Heart left ventricle (tissue), 16 donors: Measurements from ENCODE around the gene LOXL3. TPM values are rescaled to one million over a fixed set of nuclear protein-coding genes. Genes with fewer than 3 reads are reported as not detected.
A peak's percentile ranks its signal among the peaks of the same experiment; 100 is the strongest.

ENCODE experiments used
- ATAC-seq, 4 donors: fragments of 200-7000 bp; cut with Tn5 transposase; one replicate each; pipeline ENCODE4 v1.9.1; 2020 to 2022; ENCODE audit warnings: moderate library complexity in 4 of 4, mild to moderate bottlenecking in 3 of 4, moderate number of reproducible peaks in 1 of 4
- DNase-seq, 5 donors: peaks; one replicate each; pipeline ENCODE4 v3.0.0-alpha.2; 2020
- H3K27ac ChIP-seq, 12 donors: fragments of 200-600 bp; sonication (generic) in 4 of 12; one replicate each; pipeline versions ENCODE4 v1.5.0 to v1.8.0; 2016 to 2022; ENCODE audit warnings: mild to moderate bottlenecking in 2 of 12
- H3K27me3 ChIP-seq, 9 donors: fragments of 200-600 bp; sonication (generic) in 2 of 9; one replicate each; pipeline versions ENCODE4 v1.5.1 to v1.8.0; 2016 to 2022; ENCODE audit warnings: mild to moderate bottlenecking in 3 of 9
- H3K36me3 ChIP-seq, 9 donors: fragments of 200-600 bp; sonication (generic) in 2 of 9; one replicate each; pipeline versions ENCODE4 v1.5.0 to v1.8.0; 2018 to 2022; ENCODE audit warnings: mild to moderate bottlenecking in 2 of 9
- H3K4me1 ChIP-seq, 12 donors: fragments of 200-600 bp; sonication (generic) in 4 of 12; one replicate each; pipeline versions ENCODE4 v1.5.0 to v1.8.0; 2016 to 2022; ENCODE audit warnings: mild to moderate bottlenecking in 3 of 12
- H3K4me3 ChIP-seq, 12 donors: fragments of 200-600 bp; sonication (generic) in 4 of 12; one replicate each; pipeline versions ENCODE4 v1.5.0 to v1.8.0; 2017 to 2022; ENCODE audit warnings: mild to moderate bottlenecking in 9 of 12, moderate library complexity in 4 of 12
- H3K9me3 ChIP-seq, 12 donors: fragments of 200-600 bp; sonication (generic) in 4 of 12; one replicate each; pipeline versions ENCODE4 v1.5.0 to v1.8.0; 2016 to 2022; ENCODE audit warnings: mild to moderate bottlenecking in 1 of 12
- CTCF ChIP-seq, 12 donors: fragments of 200-600 bp; sonication (generic) in 4 of 12; IDR thresholded peaks; one replicate each; pipeline versions ENCODE4 v1.5.0 to v1.8.0; 2018 to 2022; ENCODE audit warnings: antibody characterized with exemption in 12 of 12, mild to moderate bottlenecking in 5 of 12
- POLR2A ChIP-seq, 2 donors: fragments of 450-650 bp; IDR thresholded peaks; one replicate each; pipeline ENCODE4 v1.6.1; 2017; ENCODE audit warnings: antibody characterized with exemption in 2 of 2, mild to moderate bottlenecking in 2 of 2, moderate library complexity in 2 of 2
- WGBS, 4 donors: extraction: QIAGEN DNeasy Blood & Tissue Kit in 2 of 4; methylation state at CpG; one replicate each; pipeline versions ENCODE4 v1.1.5 to v1.1.7; 2013 to 2018; 5-methylcytosine and 5-hydroxymethylcytosine counted together
- intact Hi-C, 10 donors: fragments of 100-400 bp; cut with DNase I; formaldehyde crosslinking; loops; one replicate each; pipeline versions ENCODE4 v1.11.1 to v1.14.2; 2022
- polyA plus RNA-seq, 2 donors: library from polyadenylated mRNA; stranded (reverse); fragments of 200-250 nt; gene quantifications; one replicate each; pipeline ENCODE4 v1.2.3, GENCODE V29; 2013
- total RNA-seq, 9 donors: library from RNA; depleted of rRNA in 2 of 9; stranded (reverse); fragments of >200 nt in 2 of 9; fragmentation: NEBNext Ultra II Directional in 3 of 9; extraction: Animal tissue kit (Norgen Biotek cat#: 25700) in 3 of 9; gene quantifications; one replicate each; pipeline versions ENCODE4 v1.1.0 to v1.2.4, GENCODE V29; 2016 to 2023
- donor health status: ischemic (EF 13 %, LVEDD 7.1; RV severe dilation, severe dysfunction).
- donor health status: healthy with polysubstance abuse.
- donor health status: DM: no; HTN: yes; CAD: no.
- donor health status: DM: no; HTN: no; CAD: no.
- donor health status: ischemic (EF 25% LVEDD 6.9; RV normal size, moderate dysfunction).
- donor health status: ischemic (EF 25% LVEDD 5.7; RV mildly dilated, moderate dysfunction).
- donor health status: healthy.
- donor health status: DM: yes; HTN: yes; CAD: no.
- donor health status: ischemic (EF 35%, LVEDD 5.7; RV mildly dilated, moderate dysfunction).
- donor health status: nonischemic (EF 11% LVEDD 7.7; RV severe dilation, severe dysfunction).
- donor health status: DM: yes; HTN: yes; CAD: no.
- donor health status: PGD.
- donor health status: ischemic (EF 29% LVEDD 5.4; RV normal size, mild dysfunction).
- donor health status: nonischemic (EF 23%, LVEDD 6.1; RV moderate dilation, normal function).

The LOXL3 gene
- total and polyA plus RNA-seq, 11 donors = 1.5 to 8.7 (median 3.0) TPM

GRCh38 chr2:74530239-74531187 lies 23.2 kb downstream of the LOXL3 start:
- WGBS, 4 donors = 2 to 4% (median 3%) methylated on average over 23 to 54 of the region's 54 CpGs
- intact Hi-C loops = loop anchor here in 7 of 10 donors (2.0 to 10.0 kb wide), 6 partner anchors 16 to 57 kb away; partner anchors contain the start of genes CCDC142 (in 2 of the 7) and TTC31 (in 2 of the 7)
- H3K4me1 ChIP-seq = peaks cover 5 to 36% (median 26%) of the 10 kb centered on the region in 12 donors
- H3K27me3 ChIP-seq = no peaks in the 10 kb centered on the region
- peak overlapping the region; percentile 66 to 99 (median 84) for H3K4me3 ChIP-seq
- no peaks in the 10 kb centered on the region for H3K9me3 ChIP-seq
- ATAC-seq (peak in 3 of 4 donors; percentile 4 to 35 (median 14)), DNase-seq (peak in 4 of 5 donors; percentile 36 to 74 (median 54))
- peaks cover 0 to 63% (median 51%) of the 10 kb centered on the region in 9 donors for H3K36me3 ChIP-seq
- TF ChIP-seq CTCF (IDR thresholded peaks at IDR 0.05) (no peak), POLR2A (IDR thresholded peaks at IDR 0.05) (no peak)
- peak overlapping the region; percentile 11 to 95 (median 90) for H3K27ac ChIP-seq

GRCh38 chr2:74529357-74530238 lies 24.1 kb downstream of the LOXL3 start, which contains the start of the genes AUP1 and HTRA2:
Gene AUP1 (minus strand): TSS chr2:74529706. CDS start chr2:74529629, 77 bp downstream.
Gene HTRA2 (plus strand): TSS chr2:74529933. CDS start chr2:74530007, 74 bp downstream.
- H3K27ac ChIP-seq = peak within 1 kb of the TSS; percentile 78 to 95 (median 90)
- no peaks in the 10 kb centered on the region for H3K27me3 ChIP-seq
- H3K4me3 ChIP-seq = peak within 1 kb of the TSS; percentile 66 to 99 (median 84)
- DNase-seq (peak; percentile 99), ATAC-seq (peak; percentile 96 to 98 (median 96))
- intact Hi-C loops = loop anchor here in 8 of 10 donors (1.0 to 10.0 kb wide), 12 partner anchors 17 to 58 kb away; partner anchors contain the start of genes TTC31 (in 5 of the 8), CCDC142 (in 2 of the 8), PCGF1 (in 2 of the 8) and DOK1 (in 1 of the 8)
- peaks cover 0 to 61% (median 51%) of the 10 kb centered on the region in 9 donors for H3K36me3 ChIP-seq
- no peak for TF ChIP-seq CTCF (IDR thresholded peaks at IDR 0.05)
- TF ChIP-seq POLR2A (IDR thresholded peaks at IDR 0.05) = peak in 1 of 2 donors; percentile 78
- 0 to 1% (median 0%) methylated on average over 57 to 87 of the region's 87 CpGs for WGBS, 4 donors
- peaks cover 5 to 36% (median 26%) of the 10 kb centered on the region in 12 donors for H3K4me1 ChIP-seq
- H3K9me3 ChIP-seq = no peaks in the 10 kb centered on the region

GRCh38 chr2:74528600-74529356 lies 25.0 kb downstream of the LOXL3 start:
- Histone ChIP-seq H3K27me3 (no peaks in the 10 kb centered on the region), H3K4me1 (peaks cover 5 to 36% (median 26%) of the 10 kb centered on the region in 12 donors), H3K27ac (peak overlapping the region; percentile 78 to 95 (median 90)), H3K36me3 (peaks cover 0 to 56% (median 50%) of the 10 kb centered on the region in 9 donors), H3K4me3 (peak overlapping the region; percentile 66 to 99 (median 84)), H3K9me3 (no peaks in the 10 kb centered on the region)
- TF ChIP-seq CTCF (IDR thresholded peaks at IDR 0.05) (no peak), POLR2A (IDR thresholded peaks at IDR 0.05) (no peak)
- intact Hi-C loops = loop anchor here in 5 of 10 donors (1.0 to 5.0 kb wide), 6 partner anchors 21 to 45 kb away; partner anchors contain the start of genes TTC31 (in 3 of the 5), PCGF1 (in 2 of the 5) and DOK1 (in 1 of the 5)
- peak in 1 of 5 donors; percentile 73 for DNase-seq
- WGBS, 4 donors = 16 to 23% (median 18%) methylated on average over 20 to 29 of the region's 29 CpGs
- peak in 3 of 4 donors; percentile 1 to 6 (median 1) for ATAC-seq
